Stomach (tissue), 9 donors: ENCODE data around the gene LGI2. TPM values are rescaled to one million over a fixed set of nuclear protein-coding genes. Genes with fewer than 3 reads are reported as not detected.

Experiments used
- DNase-seq, 2 donors: peaks; one replicate each; pipeline versions ENCODE4 v3.0.0 to v3.0.0-alpha.2; 2013 to 2019
- H3K27ac ChIP-seq, 5 donors: fragments of 200-600 bp in 4 of 5; sonication (generic) in 4 of 5; one replicate each; pipeline ENCODE4 v1.5.1; 2013 to 2019; ENCODE audit warnings: mild to moderate bottlenecking in 1 of 5, moderate library complexity in 1 of 5
- H3K27me3 ChIP-seq, 3 donors: fragments of 200-600 bp; sonication (generic); one replicate each; pipeline ENCODE4 v1.5.1; 2017 to 2019; ENCODE audit warnings: mixed run types in 1 of 3
- H3K36me3 ChIP-seq, 4 donors: fragments of 200-600 bp; sonication (generic); 1 replicate in 3 of 4; 2 replicates in 1 of 4; pipeline ENCODE4 v1.5.1; 2016 to 2019
- H3K4me1 ChIP-seq, 4 donors: fragments of 200-600 bp; sonication (generic); one replicate each; pipeline ENCODE4 v1.5.1; 2016 to 2019
- H3K4me3 ChIP-seq, 4 donors: fragments of 200-600 bp; sonication (generic) in 3 of 4; one replicate each; pipeline ENCODE4 v1.5.1; 2016 to 2019; ENCODE audit warnings: mild to moderate bottlenecking in 1 of 4
- H3K9me3 ChIP-seq, 4 donors: fragments of 200-600 bp; sonication (generic); one replicate each; pipeline ENCODE4 v1.5.1; 2016 to 2019
- CTCF ChIP-seq, 7 experiments: fragments of 450-650 bp in 4 of 7; fragments of 200-600 bp in 3 of 7; sonication (generic) in 3 of 7; IDR thresholded peaks; one replicate each; pipeline ENCODE4 v1.5.1; 2016 to 2019; ENCODE audit warnings: antibody characterized with exemption in 7 of 7, control low read depth in 2 of 7, mild to moderate bottlenecking in 1 of 7
- EP300 ChIP-seq: sonication (generic); formaldehyde crosslinking; IDR thresholded peaks from one replicate; pipeline ENCODE4 v1.6.1; 2017; ENCODE audit warnings: antibody characterized with exemption
- POLR2A ChIP-seq, 4 donors: fragments of 450-650 bp; IDR thresholded peaks; one replicate each; pipeline ENCODE4 v1.6.1; 2016; ENCODE audit warnings: antibody characterized with exemption in 4 of 4, control low read depth in 2 of 4, mild to moderate bottlenecking in 1 of 4, moderate library complexity in 1 of 4
- POLR2AphosphoS5 ChIP-seq, 3 donors: sonication (generic); formaldehyde crosslinking; IDR thresholded peaks; one replicate each; pipeline ENCODE4 v1.6.1; 2016; ENCODE audit warnings: antibody characterized with exemption in 3 of 3
- WGBS, 5 donors: extraction: QIAGEN DNeasy Blood & Tissue Kit in 3 of 5; methylation state at CpG; one replicate each; pipeline versions ENCODE4 v1.1.5 to v1.1.7; 2013 to 2018; 5-methylcytosine and 5-hydroxymethylcytosine counted together
- intact Hi-C: fragments of 100-400 bp; cut with DNase I; formaldehyde crosslinking; loops from one replicate; pipeline ENCODE4 v1.15.1; 2023; ENCODE audit warnings: low total_unique reads
- polyA plus RNA-seq, 3 donors: library from polyadenylated mRNA; stranded (reverse); fragments of 200-250 nt; gene quantifications; one replicate each; pipeline ENCODE4 v1.2.3, GENCODE V29; 2013
- total RNA-seq, 5 donors: library from RNA; depleted of rRNA; stranded (reverse); fragments of >200 nt; gene quantifications; one replicate each; pipeline versions ENCODE4 v1.1.0 to v1.2.3, GENCODE V29; 2014 to 2016
- donor health status: healthy with polysubstance abuse.
- donor health status: Bipolar disorder and iron deficiency.
- donor health status: healthy.

LGI2 gene
- total and polyA plus RNA-seq, 8 donors, result 0.10 to 9.1 (median 0.31) TPM; not detected in 3

- WGBS, 5 donors, result 74 to 89% (median 82%) methylated on average over 5 of the region's 5 CpGs
- DNase-seq, result no peak
- no peaks in the 10 kb centered on the region for H3K27me3 ChIP-seq
- H3K36me3 ChIP-seq, result no peaks in the 10 kb centered on the region
- intact Hi-C loops, result no loop called here
- no peaks in the 10 kb centered on the region for H3K9me3 ChIP-seq
- TF ChIP-seq CTCF (IDR thresholded peaks at IDR 0.05), result no peak
- no peak for TF ChIP-seq POLR2A (IDR thresholded peaks at IDR 0.05)
- no peak for TF ChIP-seq POLR2AphosphoS5 (IDR thresholded peaks at IDR 0.05)
- H3K4me1 ChIP-seq, result no peaks in the 10 kb centered on the region
- no peak overlapping the region for H3K4me3 ChIP-seq
- H3K27ac ChIP-seq, result no peak overlapping the region
These were observed 12.8 kb upstream of the LGI2 start for GRCh38 chr4:25043548-25043947.

- WGBS, 5 donors, result 78 to 93% (median 89%) methylated on average over 4 of the region's 4 CpGs
- no peaks in the 10 kb centered on the region for H3K36me3 ChIP-seq
- no peak overlapping the region for H3K4me3 ChIP-seq
- H3K27ac ChIP-seq, result no peak overlapping the region
- H3K4me1 ChIP-seq, result peaks cover 7 to 22% (median 16%) of the 10 kb centered on the region in 4 donors
- peaks cover 0 to 39% (median 10%) of the 10 kb centered on the region in 3 donors for H3K27me3 ChIP-seq
- TF ChIP-seq POLR2AphosphoS5 (IDR thresholded peaks at IDR 0.05), result no peak
- TF ChIP-seq EP300, result no peak
- no peak for TF ChIP-seq POLR2A (IDR thresholded peaks at IDR 0.05)
- no peak for TF ChIP-seq CTCF (IDR thresholded peaks at IDR 0.05)
- intact Hi-C loops, result no loop called here
- H3K9me3 ChIP-seq, result no peaks in the 10 kb centered on the region
- no peak for DNase-seq
These were observed 2.8 kb upstream of the LGI2 start for GRCh38 chr4:25033526-25033925.

GRCh38 chr4:25032126-25032525 is 1.4 kb upstream of the LGI2 start:
- intact Hi-C loops, result no loop called here
- WGBS, 5 donors, result 70 to 88% (median 76%) methylated on average over 2 of the region's 2 CpGs
- H3K27me3 ChIP-seq, result peaks cover 0 to 42% (median 10%) of the 10 kb centered on the region in 3 donors

GRCh38 chr4:25031077-25031621 is 403 bp upstream of the LGI2 start:
- Histone ChIP-seq H3K4me1 (peaks cover 7 to 22% (median 16%) of the 10 kb centered on the region in 4 donors), H3K27me3 (peaks cover 0 to 42% (median 10%) of the 10 kb centered on the region in 3 donors), H3K9me3 (no peaks in the 10 kb centered on the region), H3K36me3 (no peaks in the 10 kb centered on the region), H3K27ac (peak overlapping the region in 3 of 5 donors; percentile 50 to 76 (median 62)), H3K4me3 (peak overlapping the region; percentile 56 to 62 (median 60))
- peak in 1 of 2 donors; percentile 68 for DNase-seq
- TF ChIP-seq POLR2AphosphoS5 (IDR thresholded peaks at IDR 0.05) (no peak), EP300 (no peak), CTCF (IDR thresholded peaks at IDR 0.05) (no peak), POLR2A (IDR thresholded peaks at IDR 0.05) (no peak)
- WGBS, 5 donors, result 2 to 4% (median 3%) methylated on average over 20 to 26 of the region's 26 CpGs
- intact Hi-C loops, result no loop called here

More at GRCh38 chr4:25032126-25032525, 1.4 kb upstream of the LGI2 start:
- Histone ChIP-seq H3K9me3 (no peaks in the 10 kb centered on the region), H3K4me1 (peaks cover 7 to 22% (median 16%) of the 10 kb centered on the region in 4 donors), H3K27ac (peak overlapping the region in 1 of 5 donors; percentile 76), H3K4me3 (no peak overlapping the region), H3K36me3 (no peaks in the 10 kb centered on the region)
- peak in 1 of 2 donors; percentile 30 for DNase-seq
- no peak for TF ChIP-seq POLR2A (IDR thresholded peaks at IDR 0.05)
- TF ChIP-seq CTCF (IDR thresholded peaks at IDR 0.05), result no peak
- no peak for TF ChIP-seq EP300
- no peak for TF ChIP-seq POLR2AphosphoS5 (IDR thresholded peaks at IDR 0.05)
